ENCODE data around the gene RPS16.
A peak's percentile ranks its signal among the peaks of the same experiment; 100 is the strongest.

Gene RPS16

DNA sequence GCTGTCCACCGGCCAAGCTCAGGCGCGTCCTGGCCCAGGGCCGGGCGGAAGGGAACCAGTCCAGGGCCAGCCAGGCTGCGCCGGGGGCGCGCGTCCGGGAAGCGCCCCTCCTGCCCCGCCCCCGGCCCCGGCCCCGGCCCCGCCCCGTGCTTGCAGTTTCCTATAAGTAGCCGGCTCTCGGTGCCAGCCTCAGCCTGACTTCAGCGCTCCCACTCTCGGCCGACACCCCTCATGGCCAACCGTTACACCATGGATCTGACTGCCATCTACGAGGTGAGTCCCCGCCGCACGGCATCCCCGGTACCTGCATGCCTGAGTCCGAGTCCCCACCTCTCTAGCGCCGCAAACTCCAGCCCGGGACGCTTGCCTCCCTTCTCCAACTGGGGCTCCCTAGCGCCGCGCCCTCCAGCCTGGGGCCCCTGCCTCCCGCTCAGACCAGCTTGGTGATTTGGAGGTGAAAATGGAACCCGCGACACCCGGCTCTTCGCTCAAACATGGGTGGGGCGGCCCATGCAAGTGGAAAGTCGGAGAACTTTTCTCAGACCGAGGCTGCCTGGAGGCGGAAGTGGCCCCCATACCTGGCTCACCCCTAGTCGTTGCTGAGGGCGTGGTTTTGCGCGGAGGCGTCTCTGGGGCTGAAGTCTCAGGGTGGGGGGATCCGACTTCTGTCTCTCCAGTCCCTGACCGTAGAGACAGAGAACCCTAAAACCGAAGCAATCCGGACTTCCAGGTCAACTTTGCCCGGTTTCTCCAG lies 28.9 kb downstream of the RPS16 start, which contains the start of gene ZFP36:
ZFP36 (plus strand) TSS at position 192 of the 754 bp plus-strand sequence; CDS start at position 250, 58 bp downstream.
- DNase-seq = peak; percentile 79 to 91 (median 86)

DNA sequence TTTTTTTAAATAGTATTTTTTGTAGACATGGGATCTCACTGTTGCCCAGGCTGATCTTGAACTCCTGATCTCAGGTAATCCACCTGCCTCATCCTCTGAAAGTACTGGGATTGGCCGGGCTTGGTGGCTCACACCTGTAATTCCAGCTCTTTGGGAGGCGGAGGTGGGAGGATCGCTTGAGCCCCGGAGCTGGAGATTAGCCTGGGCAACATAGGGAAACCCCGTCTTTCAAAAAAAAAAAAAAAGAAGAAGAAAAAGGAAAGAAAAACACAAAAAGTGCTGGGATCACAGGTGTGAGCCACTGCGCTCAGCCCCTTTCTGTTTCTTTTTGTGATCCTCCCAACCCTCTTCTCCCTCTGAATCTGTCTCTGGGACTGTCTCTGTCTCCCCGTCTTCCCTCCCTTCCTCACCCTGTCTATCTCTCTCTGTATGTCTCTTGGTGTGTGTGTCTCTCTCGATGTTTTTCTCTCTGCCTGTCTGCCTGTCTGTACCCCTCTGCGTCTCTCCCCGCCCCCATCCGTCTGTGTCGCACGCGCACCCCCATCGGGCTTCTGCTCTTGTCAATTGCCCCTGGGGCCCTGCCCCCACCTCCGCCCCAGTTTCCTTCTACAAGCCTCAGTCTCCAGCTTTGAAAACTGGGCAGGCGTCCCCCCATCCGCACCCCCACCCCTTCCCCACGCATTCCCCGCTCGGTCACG lies 29.6 kb downstream of the RPS16 start:
- DNase-seq = peak; percentile 61 to 93 (median 81)

DNA sequence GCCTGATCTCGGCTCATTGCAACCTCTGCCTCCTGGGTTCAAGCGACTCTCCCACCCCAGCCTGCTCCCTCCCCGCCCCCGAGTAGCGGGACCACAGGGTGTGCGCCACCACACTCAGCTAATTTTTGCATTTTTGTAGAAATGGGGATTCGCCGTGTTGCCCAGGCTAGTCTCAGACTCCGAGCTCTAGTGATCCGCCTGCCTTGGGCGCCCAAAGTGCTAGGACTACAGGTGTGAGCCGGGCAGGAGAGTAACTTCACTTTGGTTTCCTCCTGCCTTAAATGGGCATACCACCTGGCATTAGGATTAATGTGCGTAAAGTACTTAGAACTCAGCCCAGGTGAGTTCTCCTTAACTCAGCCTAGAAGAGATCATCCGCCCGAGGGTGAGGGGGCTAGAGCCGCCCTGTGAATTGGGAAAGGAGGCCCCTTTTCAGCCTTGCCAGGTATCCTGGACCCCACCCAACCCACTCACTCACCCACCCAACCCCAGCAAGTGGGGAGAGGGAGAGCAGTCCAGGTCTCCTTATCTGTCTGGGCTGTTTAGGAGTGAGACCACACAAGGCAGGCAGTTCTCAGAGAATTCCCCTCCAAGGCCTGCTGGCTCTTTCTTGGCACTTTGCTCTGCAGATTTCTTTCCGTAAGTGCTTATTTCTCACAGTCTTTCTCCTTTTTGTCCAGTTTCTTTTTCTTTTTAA lies 30.3 kb downstream of the RPS16 start:
- DNase-seq = no peak

DNA sequence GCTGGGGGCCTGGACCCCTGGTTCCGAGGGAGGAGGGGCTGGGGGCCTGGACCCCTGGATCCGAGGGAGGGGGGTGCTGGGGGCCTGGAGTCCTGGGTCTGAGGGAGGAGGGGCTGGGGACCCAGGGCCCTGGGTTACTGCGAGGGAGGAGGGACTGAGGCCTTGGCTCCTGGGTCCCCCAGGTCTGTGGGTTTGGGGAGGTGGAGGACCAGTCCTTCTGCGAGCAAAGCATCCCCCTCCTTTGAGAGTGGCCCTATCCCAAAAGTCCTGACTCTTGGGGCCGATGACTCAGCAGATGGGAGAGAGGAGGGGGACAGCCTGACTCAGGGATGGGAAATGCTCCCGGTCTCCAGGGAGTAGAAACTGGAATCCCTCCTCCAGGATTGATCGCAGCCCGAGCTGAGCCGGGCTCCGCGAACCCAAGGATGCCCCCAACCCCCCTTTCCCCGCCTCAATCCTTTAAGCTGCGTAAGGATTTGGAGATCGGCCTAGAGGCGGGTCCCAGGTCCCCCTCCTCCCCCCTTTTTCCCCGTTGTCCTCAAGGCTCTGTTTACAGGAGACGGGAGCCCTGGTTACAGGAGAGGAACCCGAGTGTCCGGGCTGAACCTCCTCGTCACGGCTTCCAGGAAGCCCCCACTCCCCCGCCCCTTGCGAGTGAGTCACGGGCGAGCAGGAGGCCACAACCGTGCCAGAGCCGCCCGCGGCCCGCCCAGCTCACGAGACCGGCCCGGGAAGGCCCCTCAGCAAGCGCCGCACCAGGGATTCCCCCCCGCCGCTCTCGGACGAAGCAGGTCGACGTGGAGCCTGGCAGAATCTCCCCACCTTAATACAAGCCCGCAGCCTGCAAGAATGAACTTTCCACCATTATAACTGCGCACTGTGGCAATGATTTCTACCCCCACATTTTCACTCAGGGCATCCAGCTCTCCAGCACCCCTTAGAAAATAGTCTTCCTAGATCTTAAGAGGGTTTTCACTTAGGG lies 32.1 kb downstream of the RPS16 start:
- DNase-seq = peak; percentile 90 to 100 (median 94)

- DNase-seq = peak; percentile 62 to 89 (median 76)
Observed at GRCh38 chr19:39402346-39403300, 33.1 kb downstream of the RPS16 start.

DNA sequence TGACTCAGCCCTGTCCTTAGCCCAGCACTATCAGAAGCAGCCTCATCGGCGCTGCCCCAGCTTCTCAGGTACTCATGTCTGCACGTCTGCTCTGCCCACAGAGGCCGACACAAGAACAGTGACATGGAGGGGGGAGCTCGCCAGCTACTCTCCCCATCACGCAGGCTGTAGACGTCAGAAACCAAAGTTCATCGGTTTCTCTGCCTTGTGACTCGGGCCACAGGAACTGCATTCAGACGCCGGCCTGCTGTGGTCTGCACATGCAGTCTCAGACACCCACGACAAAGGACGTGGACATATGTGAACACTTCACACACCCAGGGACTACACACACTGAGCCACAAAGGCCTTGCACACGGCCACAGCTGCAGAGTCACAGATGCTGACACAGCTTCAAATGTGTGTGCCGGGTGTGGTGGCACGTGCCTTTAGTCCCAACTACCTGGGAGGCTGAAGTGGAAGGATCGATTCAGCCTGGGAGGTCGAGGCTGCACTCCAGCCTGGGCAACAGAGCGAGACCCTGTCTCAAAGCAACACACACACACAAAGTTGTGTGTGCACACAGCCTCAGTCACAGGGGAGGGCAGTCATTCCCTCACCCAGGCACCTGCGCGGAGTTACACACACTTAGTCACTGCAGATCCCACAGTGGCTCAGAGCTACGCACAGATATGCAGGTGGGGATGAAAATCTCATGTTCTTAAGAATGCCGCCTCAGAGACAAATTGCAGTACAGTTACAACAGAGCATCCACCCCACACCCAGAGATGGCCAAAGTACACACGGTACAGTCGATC lies 34.0 kb downstream of the RPS16 start:
- DNase-seq = peak; percentile 55 to 99 (median 83)

DNA sequence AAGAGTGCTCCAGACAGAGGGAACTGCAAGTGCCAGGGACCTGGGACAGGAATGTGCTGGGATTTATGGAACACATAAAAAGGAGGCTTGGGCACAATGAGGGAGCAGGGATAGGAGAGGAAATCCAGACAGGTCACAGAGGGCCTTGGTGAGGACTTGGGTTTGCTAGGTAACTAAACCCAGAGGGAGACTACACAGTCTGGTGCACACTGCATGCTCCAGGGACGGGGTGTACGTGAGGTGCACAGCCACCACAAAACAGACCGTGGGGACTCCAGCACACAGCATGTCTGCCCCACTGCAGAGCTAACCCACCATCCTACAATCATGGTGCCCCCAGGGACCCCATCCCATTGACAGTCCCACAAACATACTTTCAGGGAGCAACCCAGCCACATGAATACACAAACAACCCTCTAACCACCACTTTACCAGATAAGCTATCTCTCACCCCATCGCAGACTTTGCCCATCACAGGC lies 34.6 kb downstream of the RPS16 start:
- DNase-seq = no peak

- no peak for DNase-seq
Observed at GRCh38 chr19:39400061-39400460, 35.7 kb downstream of the RPS16 start.

DNA sequence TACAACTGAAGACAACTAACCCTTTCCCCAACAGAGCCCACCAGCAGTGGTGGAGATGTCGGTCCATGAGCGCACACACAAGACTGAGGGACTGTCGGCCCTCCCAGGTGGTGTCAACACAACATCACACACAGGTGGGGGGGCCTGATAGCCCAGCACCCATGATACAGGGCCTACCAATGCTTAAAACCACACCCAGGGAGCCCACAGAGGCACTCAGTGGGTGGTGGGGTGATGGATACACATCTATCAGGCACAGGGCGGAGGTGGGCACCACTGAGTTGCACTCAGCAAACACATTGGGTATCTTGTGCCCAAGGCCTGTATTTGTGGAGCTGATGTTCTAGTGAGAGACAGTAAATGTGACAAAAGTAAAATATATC lies 36.1 kb downstream of the RPS16 start:
- no peak for DNase-seq

GRCh38 chr19:39398297-39398864 lies 37.4 kb downstream of the RPS16 start:
- DNase-seq = peak in 2 of 5 experiments; percentile 55 to 83

GRCh38 chr19:39397360-39398296 lies 38.1 kb downstream of the RPS16 start:
- peak; percentile 87 to 93 (median 88) for DNase-seq

DNA sequence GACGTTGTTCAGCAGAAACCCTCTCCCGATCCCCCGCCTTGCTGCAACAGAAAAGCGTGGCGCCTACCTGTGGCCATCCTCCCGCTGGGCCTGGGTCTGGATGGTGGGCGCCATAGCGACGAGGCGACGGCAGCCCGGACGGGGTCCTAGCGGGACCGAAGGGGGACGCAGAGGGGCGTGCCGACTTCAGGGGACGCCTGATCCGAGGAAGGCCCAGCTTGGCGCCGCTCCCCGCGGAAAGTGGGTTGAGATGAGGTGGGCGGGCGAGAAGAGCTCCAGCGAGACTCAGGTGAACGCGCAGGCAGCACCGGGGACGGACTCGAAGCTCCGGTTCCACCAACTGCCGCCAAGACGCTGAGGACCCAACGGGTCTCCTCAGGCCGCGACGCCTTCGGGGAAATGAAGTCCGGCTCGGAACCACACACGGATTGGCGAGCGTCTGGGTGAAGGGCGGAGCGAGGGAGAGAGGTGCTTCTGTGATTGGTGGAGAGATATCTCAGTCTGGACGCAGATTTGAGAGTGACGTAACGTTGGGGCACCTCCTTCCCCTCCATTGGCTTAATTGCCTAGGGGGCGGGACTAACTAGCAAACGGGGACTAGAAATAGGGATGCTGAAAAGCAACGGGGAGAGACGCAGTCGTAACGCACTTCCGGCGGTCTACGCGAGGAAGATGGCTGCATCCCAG lies 44.9 kb downstream of the RPS16 start, which contains the start of the genes MED29 and PAF1:
MED29 (plus strand) TSS at position 628 of the 687 bp plus-strand sequence; CDS start at position 673, 45 bp downstream.
PAF1 (minus strand) TSS at position 356 of the 687 bp plus-strand sequence; CDS start at position 114, 242 bp downstream.
- peak; percentile 87 to 100 (median 96) for DNase-seq

DNA sequence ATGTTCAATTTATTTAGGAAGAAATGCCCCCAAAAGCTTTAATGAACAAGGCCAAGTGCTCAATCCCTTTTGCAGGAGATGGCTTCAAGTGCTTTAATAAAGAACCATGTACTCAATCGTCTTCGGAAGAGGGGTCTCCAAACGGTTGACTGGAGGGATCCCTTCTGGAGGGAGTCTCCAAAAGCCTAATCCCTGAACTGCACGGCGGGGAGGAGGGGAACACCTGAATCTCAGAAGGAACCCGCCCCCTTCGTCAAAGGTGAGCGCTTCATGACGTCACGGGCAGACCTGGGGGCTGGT lies 45.3 kb downstream of the RPS16 start:
- peak in 2 of 5 experiments; percentile 60 to 85 for DNase-seq

GRCh38 chr19:39389631-39390414 lies 45.9 kb downstream of the RPS16 start:
- DNase-seq = no peak

GRCh38 chr19:39388657-39389056 lies 47.1 kb downstream of the RPS16 start:
- no peak for DNase-seq

GRCh38 chr19:39386557-39386956 lies 49.2 kb downstream of the RPS16 start:
- no peak for DNase-seq

Data from T-helper 2 cell (primary cell).